Suppressor macrophage treated with lipopolysaccharide for 1 hour (primary cell): ENCODE measurements around the gene ACTRT3.
"Not testable (repeated sequence)": the region's sequence is repeated elsewhere in the genome, so short reads cannot be mapped to it uniquely, and the experiment has no call there.

Experiments used
- DNase-seq, 3 donors: peaks; one replicate each; pipeline ENCODE4 v3.0.0-alpha.2; 2020 to 2022

The ACTRT3 gene

GRCh38 chr3:169772305-169772896, 3.0 kb upstream of the ACTRT3 start:
- peak; percentile 66 to 69 (median 68) for DNase-seq

DNA sequence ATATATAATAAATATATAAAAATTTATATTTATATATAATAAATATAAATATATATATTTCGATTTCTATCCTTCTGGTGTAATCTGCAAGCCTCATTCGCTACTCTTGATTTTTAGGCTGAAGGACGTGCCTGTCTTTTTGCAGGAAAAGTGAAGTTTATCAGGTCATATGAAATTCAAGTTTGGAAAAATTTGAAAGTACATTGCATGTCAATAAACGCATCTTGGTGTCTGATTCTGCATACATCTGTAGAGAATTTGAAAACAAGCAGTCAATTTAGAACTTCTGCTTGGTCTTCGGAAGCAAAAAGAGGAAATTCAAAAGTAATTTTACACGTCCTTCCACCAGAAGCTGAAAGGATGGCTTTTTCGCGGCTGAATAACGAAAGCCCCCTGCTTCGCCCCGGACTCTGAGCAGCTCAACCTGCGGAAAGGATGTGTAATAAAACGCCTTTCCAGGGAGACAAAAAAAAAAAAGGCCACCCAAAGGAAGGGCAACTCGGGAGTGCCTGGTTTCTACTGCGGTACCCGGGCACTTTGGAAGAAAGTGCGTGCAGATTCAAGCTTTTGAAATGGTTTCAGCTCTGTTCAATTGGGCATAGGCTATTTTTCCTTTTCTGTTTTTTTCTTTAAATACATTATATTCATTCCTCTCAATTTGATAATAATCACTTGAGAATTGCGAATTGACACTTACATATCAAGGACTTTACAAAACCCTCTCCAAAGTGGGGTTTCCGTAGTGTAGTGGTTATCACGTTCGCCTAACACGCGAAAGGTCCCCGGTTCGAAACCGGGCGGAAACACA, 2.3 kb upstream of the ACTRT3 start:
- peak; percentile 73 to 87 (median 86) for DNase-seq

DNA sequence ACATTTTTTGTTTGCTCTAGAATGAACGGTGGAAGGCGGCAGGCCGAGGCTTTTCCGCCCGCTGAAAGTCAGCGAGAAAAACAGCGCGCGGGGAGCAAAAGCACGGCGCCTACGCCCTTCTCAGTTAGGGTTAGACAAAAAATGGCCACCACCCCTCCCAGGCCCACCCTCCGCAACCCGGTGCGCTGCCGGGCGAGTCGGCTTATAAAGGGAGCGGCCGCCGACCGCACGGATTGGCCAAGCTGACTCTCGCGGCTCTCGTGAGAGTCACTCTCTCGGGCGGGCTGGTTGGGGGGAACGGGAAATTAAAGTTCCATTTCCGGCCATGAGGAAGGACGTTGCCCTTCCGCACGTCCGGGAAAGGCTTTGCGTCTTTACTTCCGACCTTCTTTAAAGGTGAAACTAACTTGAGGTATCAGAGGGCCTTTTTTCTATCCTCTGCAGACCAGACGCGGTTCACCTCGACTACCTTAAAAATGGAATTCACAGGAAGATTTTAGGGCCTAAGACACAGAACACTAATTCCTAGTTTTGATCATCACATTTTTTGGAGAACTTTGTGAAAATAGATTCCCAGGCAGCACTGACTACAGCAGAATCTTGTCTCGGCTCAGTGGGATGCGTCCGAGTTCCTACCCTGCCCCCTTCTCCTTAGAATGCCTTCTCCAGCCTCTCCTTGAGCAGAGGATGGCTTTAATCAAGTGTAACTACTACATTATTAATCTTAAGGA, 4.3 kb downstream of the ACTRT3 start, which contains the start of gene TERC:
Gene TERC, minus strand, starts transcription at position 179 of the 731 bp plus-strand sequence.
- DNase-seq, result peak; percentile 79 to 85 (median 80)

DNA sequence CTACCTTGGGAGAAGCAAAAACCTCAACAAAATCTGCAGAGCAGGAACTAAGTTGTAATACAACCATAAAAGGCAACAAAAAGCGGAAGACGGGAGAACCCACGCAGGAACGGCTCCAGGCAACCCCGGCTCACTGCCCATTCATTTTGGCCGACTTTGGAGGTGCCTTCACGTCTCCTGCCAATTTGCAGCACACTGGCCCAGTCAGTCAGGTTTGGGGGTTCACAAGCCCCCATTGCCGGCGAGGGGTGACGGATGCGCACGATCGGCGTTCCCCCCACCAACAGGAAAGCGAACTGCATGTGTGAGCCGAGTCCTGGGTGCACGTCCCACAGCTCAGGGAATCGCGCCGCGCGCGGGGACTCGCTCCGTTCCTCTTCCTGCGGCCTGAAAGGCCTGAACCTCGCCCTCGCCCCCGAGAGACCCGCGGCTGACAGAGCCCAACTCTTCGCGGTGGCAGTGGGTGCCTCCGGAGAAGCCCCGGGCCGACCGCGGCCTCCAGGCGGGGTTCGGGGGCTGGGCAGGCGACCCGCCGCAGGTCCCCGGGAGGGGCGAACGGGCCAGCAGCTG, 5.0 kb downstream of the ACTRT3 start:
- DNase-seq, result peak; percentile 80 to 84 (median 81)

DNA sequence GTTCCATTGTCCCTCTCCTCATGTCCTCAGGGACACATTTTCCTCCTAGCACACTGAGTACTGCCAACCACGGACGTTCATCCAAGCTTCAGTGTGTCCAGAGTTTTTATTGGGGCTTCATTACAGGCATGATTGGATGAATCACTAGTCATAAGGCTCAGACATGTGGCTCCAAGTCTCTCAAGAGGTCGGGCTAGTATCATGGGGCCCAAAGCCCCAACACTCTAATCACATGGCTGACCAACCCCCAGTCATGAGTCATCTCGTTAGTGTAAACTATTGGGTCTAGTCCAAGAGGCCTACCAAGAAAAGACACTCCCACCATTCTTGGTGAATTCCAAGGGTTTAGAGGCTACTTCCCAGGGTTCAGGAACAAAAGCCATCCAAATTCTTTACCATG, 8.9 kb downstream of the ACTRT3 start:
- DNase-seq, result peak; percentile 17 to 36 (median 20)

GRCh38 chr3:169759256-169759655, 10.1 kb downstream of the ACTRT3 start:
- DNase-seq, result peak; percentile 27 to 76 (median 60)

DNA sequence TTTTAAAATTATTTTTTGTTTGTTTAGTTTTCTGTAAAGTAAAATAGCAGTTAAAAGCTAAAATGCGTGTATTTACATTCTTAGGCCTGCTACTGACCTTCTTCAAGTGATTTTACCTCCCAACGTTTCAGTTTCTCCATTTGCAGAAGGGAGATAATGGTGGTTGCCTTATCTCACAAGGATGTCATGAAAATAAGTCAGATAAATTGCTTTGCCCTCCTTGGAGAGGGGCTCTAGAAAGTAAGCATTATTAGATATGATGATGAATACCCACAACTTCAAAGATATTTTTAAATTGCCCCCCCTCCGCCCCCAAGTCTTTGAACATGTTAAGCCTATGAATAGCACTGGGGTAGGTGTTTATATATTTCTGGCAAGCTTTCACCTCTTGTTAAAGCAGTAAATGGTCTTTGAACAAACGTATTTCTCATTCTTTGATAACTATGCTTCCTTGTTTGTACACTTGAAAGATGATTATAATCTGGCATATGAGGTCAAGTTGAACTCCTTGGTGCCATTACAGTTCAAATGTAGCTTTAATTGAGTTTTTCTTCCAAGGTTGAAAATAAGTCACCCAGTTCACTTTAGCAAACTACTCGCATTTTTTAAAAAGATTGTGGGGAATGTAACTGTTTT, 10.9 kb downstream of the ACTRT3 start:
- no peak for DNase-seq

DNA sequence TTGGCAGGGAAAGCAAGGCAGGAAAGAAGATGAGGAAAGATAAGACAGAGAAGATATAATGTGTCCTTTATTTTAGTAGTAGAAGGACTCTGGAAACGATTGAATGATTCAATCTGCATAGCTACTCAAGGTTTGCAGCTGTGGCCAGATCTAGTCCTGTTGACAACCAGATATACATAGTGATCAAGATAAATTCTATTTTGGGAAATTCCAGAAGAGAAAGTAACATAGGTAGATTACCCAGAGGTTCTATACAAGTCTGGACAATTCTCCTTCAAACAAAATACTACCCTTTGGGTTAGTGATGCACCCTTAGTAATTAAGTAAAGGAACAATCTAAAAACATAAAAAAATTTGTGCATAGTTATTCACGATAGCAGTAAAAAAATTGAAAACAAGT, 13.9 kb downstream of the ACTRT3 start:
- DNase-seq, result no peak

- no peak for DNase-seq
Observed at GRCh38 chr3:169754711-169755110, 14.7 kb downstream of the ACTRT3 start.

DNA sequence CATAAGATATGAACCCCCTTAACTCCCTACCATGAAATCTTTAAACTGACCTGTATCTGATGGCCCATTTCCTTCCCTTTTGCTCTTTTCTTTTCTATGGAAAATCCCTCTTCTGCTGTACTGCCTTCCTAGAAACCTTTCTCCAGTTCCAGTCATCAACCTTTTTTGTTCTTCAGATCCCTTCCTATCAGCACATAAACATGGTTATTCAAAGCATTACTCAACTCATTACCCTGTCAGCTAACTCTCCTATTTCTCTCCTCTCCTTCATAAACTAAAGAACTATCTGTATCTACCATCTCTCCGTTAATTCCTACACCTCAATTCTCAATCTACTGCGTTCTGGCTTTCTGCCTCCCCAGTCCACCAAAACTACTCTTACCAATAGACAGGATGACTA, 17.5 kb downstream of the ACTRT3 start:
- no peak for DNase-seq

DNA sequence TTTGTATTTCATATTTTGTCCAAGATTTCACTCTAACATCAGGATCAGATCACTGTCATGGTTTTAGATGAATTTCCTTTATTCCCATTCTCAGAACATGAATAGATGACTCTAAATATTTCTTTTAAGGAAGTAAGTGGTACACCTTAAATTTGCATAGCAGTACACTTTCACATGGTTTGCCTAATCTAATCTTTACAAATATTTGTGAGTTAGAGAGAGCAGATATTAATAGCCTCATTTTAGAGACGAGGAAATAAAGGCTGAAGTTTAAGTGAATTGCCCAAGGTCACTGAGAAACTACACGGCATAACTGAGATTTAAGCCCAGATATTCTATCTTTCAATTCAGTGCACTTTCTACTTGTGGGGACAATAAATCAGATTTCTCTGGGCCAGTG, 18.7 kb downstream of the ACTRT3 start:
- no peak for DNase-seq

GRCh38 chr3:169748670-169749069, 20.7 kb downstream of the ACTRT3 start:
- no peak for DNase-seq

DNA sequence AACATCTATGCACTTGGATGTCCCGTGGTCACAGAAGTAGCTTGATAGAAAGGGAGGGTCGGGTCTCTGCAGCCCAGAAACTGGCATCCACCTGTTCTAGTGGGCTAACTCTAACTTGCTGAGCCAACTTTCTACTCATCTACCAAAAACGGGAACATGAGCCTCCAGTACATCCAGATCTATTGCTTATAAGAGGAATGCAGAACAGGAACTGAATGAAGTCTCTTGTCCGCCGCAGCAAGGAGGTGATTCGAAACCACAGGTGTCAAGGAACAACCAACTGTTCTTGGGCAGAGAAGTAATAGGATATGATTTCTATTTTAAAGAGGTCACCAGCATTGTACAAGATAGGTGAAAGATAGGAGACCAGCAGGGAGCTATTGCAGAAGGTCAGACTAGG, 22.4 kb downstream of the ACTRT3 start:
- no peak for DNase-seq

- no peak for DNase-seq
Observed at GRCh38 chr3:169744366-169745054, 24.9 kb downstream of the ACTRT3 start.

GRCh38 chr3:169739067-169739466, 30.3 kb downstream of the ACTRT3 start:
- no peak for DNase-seq

DNA sequence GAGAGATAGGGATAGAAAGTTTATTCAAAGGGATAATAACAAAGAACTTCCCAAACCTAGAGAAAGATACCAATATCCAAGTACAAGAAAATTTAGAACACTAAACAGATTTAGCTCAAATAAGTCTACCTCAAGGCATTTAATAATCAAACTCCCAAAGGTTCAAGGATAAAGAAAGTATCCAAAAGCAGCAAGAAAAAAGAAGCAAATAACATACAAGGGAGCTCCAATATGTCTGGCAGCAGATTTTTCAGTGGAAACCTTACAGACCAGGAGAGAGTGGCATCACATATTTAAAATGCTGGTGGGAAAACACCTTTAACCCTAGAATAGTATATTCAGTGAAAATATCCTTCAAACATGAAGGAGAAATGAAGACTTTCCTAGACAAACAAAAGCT, 37.5 kb downstream of the ACTRT3 start:
- not testable (repeated sequence) for DNase-seq

DNA sequence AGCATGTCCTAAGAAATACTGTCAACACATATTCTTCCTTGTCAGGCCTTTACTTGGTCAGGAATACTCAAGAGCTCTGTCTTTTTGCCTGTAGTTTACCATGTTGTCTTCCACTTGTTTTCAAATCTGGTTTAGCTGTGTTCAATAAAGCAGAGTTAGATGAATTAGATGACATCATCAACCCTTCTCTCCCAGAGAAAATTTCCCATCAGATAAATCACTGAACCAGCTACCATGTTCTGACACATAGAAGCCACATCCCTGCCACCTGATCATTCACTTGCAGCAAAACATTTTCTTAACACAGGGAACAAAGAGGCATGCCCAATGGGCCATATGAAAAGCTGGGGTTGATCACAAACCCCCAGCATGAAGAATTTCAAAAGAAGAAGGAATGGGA, 46.6 kb downstream of the ACTRT3 start:
- DNase-seq, result no peak

- DNase-seq, result not testable (repeated sequence)
Observed at GRCh38 chr3:169718415-169718814, 50.9 kb downstream of the ACTRT3 start.
